NCI-H1694 (cell line): ENCODE measurements around the gene TRIM37.
"Not testable (repeated sequence)": the region's sequence is repeated elsewhere in the genome, so short reads cannot be mapped to it uniquely, and the experiment has no call there.

Experiments
- DNase-seq: peaks from one replicate; lab custom pipeline; 2025; lab: John Stamatoyannopoulos, UW

The TRIM37 gene

GRCh38 chr17:59106463-59107305 lies at the start of gene TRIM37:
Gene TRIM37, minus strand, starts transcription at chr17:59106880. Its CDS starts 419 bp downstream, at chr17:59106461.
- peak; percentile 98 for DNase-seq

GRCh38 chr17:59155439-59156177 lies 48.9 kb upstream of the TRIM37 start, which contains the start of gene PRR11:
Gene PRR11, plus strand, starts transcription at chr17:59155746. Its CDS starts 14,007 bp downstream, at chr17:59169753.
- peak; percentile 100 for DNase-seq

- peak; percentile 100 for DNase-seq
Measured at GRCh38 chr17:59154721-59155438, 48.2 kb upstream of the TRIM37 start, which contains the start of gene SKA2. Gene SKA2, minus strand, starts transcription at chr17:59155186. Its CDS starts 23 bp downstream, at chr17:59155163.

GRCh38 chr17:59154292-59154720 lies 47.6 kb upstream of the TRIM37 start:
- DNase-seq: peak; percentile 48

GRCh38 chr17:59152925-59153324 lies 46.2 kb upstream of the TRIM37 start:
- no peak for DNase-seq

- DNase-seq: no peak
Measured at GRCh38 chr17:59151591-59151990, 44.9 kb upstream of the TRIM37 start.

- no peak for DNase-seq
Measured at GRCh38 chr17:59151006-59151405, 44.3 kb upstream of the TRIM37 start.

GRCh38 chr17:59149841-59150511 lies 43.3 kb upstream of the TRIM37 start:
- no peak for DNase-seq

GRCh38 chr17:59149051-59149450 lies 42.4 kb upstream of the TRIM37 start:
- DNase-seq: no peak

- DNase-seq: no peak
Measured at GRCh38 chr17:59145571-59146096, 39.0 kb upstream of the TRIM37 start.

- DNase-seq: no peak
Measured at GRCh38 chr17:59141860-59142259, 35.2 kb upstream of the TRIM37 start.

- no peak for DNase-seq
Measured at GRCh38 chr17:59139939-59140338, 33.3 kb upstream of the TRIM37 start.

GRCh38 chr17:59138339-59138738 lies 31.7 kb upstream of the TRIM37 start:
- DNase-seq: not testable (repeated sequence)

- no peak for DNase-seq
Measured at GRCh38 chr17:59131131-59131530, 24.5 kb upstream of the TRIM37 start.

GRCh38 chr17:59129814-59130213 lies 23.1 kb upstream of the TRIM37 start:
- DNase-seq: no peak

GRCh38 chr17:59126809-59127417 lies 20.2 kb upstream of the TRIM37 start:
- no peak for DNase-seq

GRCh38 chr17:59124665-59125064 lies 18.0 kb upstream of the TRIM37 start:
- DNase-seq: no peak

GRCh38 chr17:59121901-59122480 lies 15.3 kb upstream of the TRIM37 start:
- no peak for DNase-seq

- no peak for DNase-seq
Measured at GRCh38 chr17:59115474-59115873, 8.8 kb upstream of the TRIM37 start.

- no peak for DNase-seq
Measured at GRCh38 chr17:59111539-59111938, 4.9 kb upstream of the TRIM37 start.

- no peak for DNase-seq
Measured at GRCh38 chr17:59110973-59111372, 4.3 kb upstream of the TRIM37 start.
